ENCODE measurements around the gene UQCC3. TPM values are rescaled to one million over a fixed set of nuclear protein-coding genes. Genes with fewer than 3 reads are reported as not detected.

The UQCC3 gene
- total and polyA plus RNA-seq, 7 donors: 4.9 to 19.8 (median 9.7) TPM

GRCh38 chr11:62716816-62717215, 45.3 kb downstream of the UQCC3 start:
- no peak overlapping the region for H3K4me3 ChIP-seq
- TF ChIP-seq POLR2A (IDR thresholded peaks at IDR 0.05): no peak
- TF ChIP-seq POLR2AphosphoS5 (IDR thresholded peaks at IDR 0.05): no peak
- TF ChIP-seq CTCF (IDR thresholded peaks at IDR 0.05): no peak
- TF ChIP-seq EP300 (IDR thresholded peaks at IDR 0.05): no peak
- H3K27me3 ChIP-seq: no peaks in the 10 kb centered on the region
- H3K9me3 ChIP-seq: no peaks in the 10 kb centered on the region
- intact Hi-C loops (cut with DNase I): no loop called here
- DNase-seq: no peak
- H3K27ac ChIP-seq: no peak overlapping the region
- H3K36me3 ChIP-seq: peaks cover 78 to 99% (median 84%) of the 10 kb centered on the region in 4 donors
- H3K4me1 ChIP-seq: peaks cover 0 to 3% (median 0%) of the 10 kb centered on the region in 4 donors
- WGBS, 2 donors: 90 to 96% methylated on average over 11 of the region's 11 CpGs

GRCh38 chr11:62719302-62719978, 48.0 kb downstream of the UQCC3 start:
- no peak for DNase-seq
- 77 to 81% methylated on average over 2 of the region's 2 CpGs for WGBS, 2 donors
- TF ChIP-seq POLR2A (IDR thresholded peaks at IDR 0.05): no peak
- TF ChIP-seq EP300 (IDR thresholded peaks at IDR 0.05): no peak
- no peak for TF ChIP-seq POLR2AphosphoS5 (IDR thresholded peaks at IDR 0.05)
- TF ChIP-seq CTCF (IDR thresholded peaks at IDR 0.05): no peak
- intact Hi-C loops (cut with DNase I): no loop called here
- Histone ChIP-seq H3K36me3 (peaks cover 84 to 99% (median 92%) of the 10 kb centered on the region in 4 donors), H3K4me3 (no peak overlapping the region), H3K9me3 (no peaks in the 10 kb centered on the region), H3K4me1 (peaks cover 0 to 18% (median 14%) of the 10 kb centered on the region in 4 donors), H3K27ac (no peak overlapping the region), H3K27me3 (no peaks in the 10 kb centered on the region)

- no peaks in the 10 kb centered on the region for H3K27me3 ChIP-seq
- no peak overlapping the region for H3K4me3 ChIP-seq
- H3K36me3 ChIP-seq: peaks cover 59 to 73% (median 67%) of the 10 kb centered on the region in 4 donors
- no peaks in the 10 kb centered on the region for H3K9me3 ChIP-seq
- H3K4me1 ChIP-seq: peaks cover 0 to 38% (median 31%) of the 10 kb centered on the region in 4 donors
- 75 to 83% methylated on average over 7 of the region's 7 CpGs for WGBS, 2 donors
- TF ChIP-seq EP300 (IDR thresholded peaks at IDR 0.05) (no peak), POLR2AphosphoS5 (IDR thresholded peaks at IDR 0.05) (no peak), POLR2A (IDR thresholded peaks at IDR 0.05) (no peak), CTCF (IDR thresholded peaks at IDR 0.05) (no peak)
- H3K27ac ChIP-seq: no peak overlapping the region
- peak; percentile 20 for DNase-seq
- intact Hi-C loops (cut with DNase I): no loop called here
These were observed 50.5 kb downstream of the UQCC3 start for GRCh38 chr11:62721994-62722393.

Small RNA genes within 50 kb of the gene (small RNA-seq; reads per million reads assigned to genes)
- gene SNORA57: 0 reads per million in 3 donors

Other genes with a start within 250 kb of the UQCC3 start
- gene AHNAK, start 124.9 kb upstream of the UQCC3 start, total RNA-seq: 1,000 to 10,000 TPM in 2 of 4 donors, 100 to 1,000 TPM in 2; 751 to 1,294 (median 1,065) TPM
- gene AHNAK, start 124.9 kb upstream of the UQCC3 start, polyA plus RNA-seq: 100 to 1,000 TPM in 1 of 3 donors, 10 to 100 TPM in 2; 82.3 to 141 (median 85.5) TPM
- 1,000 to 10,000 TPM; 1,344 to 1,788 (median 1,576) TPM for gene EEF1G, start 97.8 kb upstream of the UQCC3 start, total RNA-seq
- gene EEF1G, start 97.8 kb upstream of the UQCC3 start, polyA plus RNA-seq: 1,000 to 10,000 TPM; 1,418 to 2,108 (median 1,957) TPM
- gene TUT1, start 80.2 kb upstream of the UQCC3 start, total RNA-seq: 1 to 10 TPM; 5.4 to 7.1 (median 6.2) TPM
- gene TUT1, start 80.2 kb upstream of the UQCC3 start, polyA plus RNA-seq: 10 to 100 TPM in 1 of 3 donors, 1 to 10 TPM in 2; 5.3 to 16.8 (median 6.0) TPM
- 10 to 100 TPM; 50.1 to 62.2 (median 58.1) TPM for gene MTA2, start 69.8 kb upstream of the UQCC3 start, total RNA-seq
- gene MTA2, start 69.8 kb upstream of the UQCC3 start, polyA plus RNA-seq: 10 to 100 TPM; 28.8 to 86.3 (median 36.1) TPM
- 10 to 100 TPM; 19.6 to 39.5 (median 30.2) TPM for gene EML3, start 58.9 kb upstream of the UQCC3 start, total RNA-seq
- 10 to 100 TPM; 10.6 to 50.7 (median 16.2) TPM for gene EML3, start 58.9 kb upstream of the UQCC3 start, polyA plus RNA-seq
- 10 to 100 TPM in 2 of 4 donors, 1 to 10 TPM in 2; 5.3 to 13.8 (median 10.1) TPM for gene ROM1, start 58.4 kb upstream of the UQCC3 start, total RNA-seq
- 10 to 100 TPM in 1 of 3 donors, 1 to 10 TPM in 2; 3.0 to 14.2 (median 3.2) TPM for gene ROM1, start 58.4 kb upstream of the UQCC3 start, polyA plus RNA-seq
- gene B3GAT3, start 49.7 kb upstream of the UQCC3 start, total RNA-seq: 10 to 100 TPM; 11.1 to 26.3 (median 16.8) TPM
- gene B3GAT3, start 49.7 kb upstream of the UQCC3 start, polyA plus RNA-seq: 10 to 100 TPM in 2 of 3 donors, 1 to 10 TPM in 1; 9.7 to 47.5 (median 11.4) TPM
- 100 to 1,000 TPM in 1 of 4 donors, 10 to 100 TPM in 3; 67.4 to 111 (median 77.9) TPM for gene GANAB, start 25.1 kb upstream of the UQCC3 start, total RNA-seq
- 100 to 1,000 TPM in 1 of 3 donors, 10 to 100 TPM in 2; 12.6 to 163 (median 37.9) TPM for gene GANAB, start 25.1 kb upstream of the UQCC3 start, polyA plus RNA-seq
- 10 to 100 TPM; 11.2 to 13.2 (median 12.1) TPM for gene INTS5, start 18.4 kb upstream of the UQCC3 start, total RNA-seq
- gene INTS5, start 18.4 kb upstream of the UQCC3 start, polyA plus RNA-seq: 10 to 100 TPM in 1 of 3 donors, 1 to 10 TPM in 2; 7.8 to 14.8 (median 8.8) TPM
- 10 to 100 TPM; 24.6 to 47.4 (median 26.9) TPM for gene C11orf98, start 6.5 kb upstream of the UQCC3 start, total RNA-seq
- gene C11orf98, start 6.5 kb upstream of the UQCC3 start, polyA plus RNA-seq: 100 to 1,000 TPM; 166 to 183 (median 176) TPM
- gene CSKMT, start 6.4 kb upstream of the UQCC3 start, total RNA-seq: 1 to 10 TPM; 2.9 to 6.1 (median 4.0) TPM
- gene CSKMT, start 6.4 kb upstream of the UQCC3 start, polyA plus RNA-seq: 10 to 100 TPM in 1 of 3 donors, 1 to 10 TPM in 2; 1.2 to 19.4 (median 4.9) TPM
- gene LBHD1, start 594 bp downstream of the UQCC3 start, total RNA-seq: 1 to 10 TPM; 2.0 to 4.1 (median 3.7) TPM
- gene LBHD1, start 594 bp downstream of the UQCC3 start, polyA plus RNA-seq: 10 to 100 TPM in 1 of 3 donors, 1 to 10 TPM in 2; 3.0 to 12.9 (median 5.8) TPM
- 100 to 1,000 TPM; 174 to 298 (median 199) TPM for gene UBXN1, start 7.4 kb downstream of the UQCC3 start, total RNA-seq
- gene UBXN1, start 7.4 kb downstream of the UQCC3 start, polyA plus RNA-seq: 100 to 1,000 TPM; 132 to 188 (median 174) TPM
- 10 to 100 TPM; 28.5 to 40.4 (median 32.1) TPM for gene LRRN4CL, start 17.9 kb downstream of the UQCC3 start, total RNA-seq
- 1 to 10 TPM in 2 of 3 donors, under 1 TPM in 1; 0.23 to 3.1 (median 3.0) TPM for gene LRRN4CL, start 17.9 kb downstream of the UQCC3 start, polyA plus RNA-seq
- 10 to 100 TPM; 35.5 to 69.8 (median 50.2) TPM for gene BSCL2, start 35.8 kb downstream of the UQCC3 start, total RNA-seq
- gene BSCL2, start 35.8 kb downstream of the UQCC3 start, polyA plus RNA-seq: 10 to 100 TPM; 18.0 to 72.3 (median 27.0) TPM
- 1 to 10 TPM in 3 of 4 donors, not detected in 1; 1.4 to 5.0 (median 2.8) TPM for gene GNG3, start 36.0 kb downstream of the UQCC3 start, total RNA-seq
- 1 to 10 TPM in 2 of 3 donors, not detected in 1; 1.2 to 2.7 TPM for gene GNG3, start 36.0 kb downstream of the UQCC3 start, polyA plus RNA-seq
- gene HNRNPUL2, start 55.8 kb downstream of the UQCC3 start, total RNA-seq: 10 to 100 TPM; 22.9 to 30.7 (median 25.3) TPM
- 10 to 100 TPM; 36.6 to 54.3 (median 37.5) TPM for gene HNRNPUL2, start 55.8 kb downstream of the UQCC3 start, polyA plus RNA-seq
- gene TTC9C, start 56.8 kb downstream of the UQCC3 start, total RNA-seq: 10 to 100 TPM; 21.9 to 39.9 (median 24.2) TPM
- gene TTC9C, start 56.8 kb downstream of the UQCC3 start, polyA plus RNA-seq: 10 to 100 TPM; 27.6 to 30.4 (median 27.7) TPM
- 10 to 100 TPM in 1 of 4 donors, 1 to 10 TPM in 3; 6.6 to 12.1 (median 7.7) TPM for gene ZBTB3, start 82.5 kb downstream of the UQCC3 start, total RNA-seq
- 1 to 10 TPM; 1.2 to 5.0 (median 1.8) TPM for gene ZBTB3, start 82.5 kb downstream of the UQCC3 start, polyA plus RNA-seq
- 10 to 100 TPM; 42.7 to 59.5 (median 53.6) TPM for gene POLR2G, start 89.9 kb downstream of the UQCC3 start, total RNA-seq
- 100 to 1,000 TPM in 1 of 3 donors, 10 to 100 TPM in 2; 73.5 to 111 (median 95.5) TPM for gene POLR2G, start 89.9 kb downstream of the UQCC3 start, polyA plus RNA-seq
- gene TAF6L, start 99.7 kb downstream of the UQCC3 start, total RNA-seq: 10 to 100 TPM; 13.2 to 20.1 (median 16.7) TPM
- 10 to 100 TPM in 1 of 3 donors, 1 to 10 TPM in 2; 3.0 to 20.7 (median 9.0) TPM for gene TAF6L, start 99.7 kb downstream of the UQCC3 start, polyA plus RNA-seq
- gene TMEM179B, start 115.7 kb downstream of the UQCC3 start, total RNA-seq: 10 to 100 TPM; 38.2 to 49.6 (median 43.0) TPM
- gene TMEM179B, start 115.7 kb downstream of the UQCC3 start, polyA plus RNA-seq: 10 to 100 TPM; 27.0 to 63.9 (median 38.4) TPM
- 10 to 100 TPM; 16.0 to 27.1 (median 24.1) TPM for gene TMEM223, start 120.3 kb downstream of the UQCC3 start, total RNA-seq
- gene TMEM223, start 120.3 kb downstream of the UQCC3 start, polyA plus RNA-seq: 10 to 100 TPM in 2 of 3 donors, 1 to 10 TPM in 1; 9.0 to 30.9 (median 15.5) TPM
- gene NXF1, start 133.8 kb downstream of the UQCC3 start, total RNA-seq: 10 to 100 TPM; 33.2 to 68.1 (median 43.0) TPM
- gene NXF1, start 133.8 kb downstream of the UQCC3 start, polyA plus RNA-seq: 10 to 100 TPM; 20.3 to 63.3 (median 22.8) TPM
- gene STX5, start 160.4 kb downstream of the UQCC3 start, total RNA-seq: 10 to 100 TPM; 27.1 to 37.8 (median 31.2) TPM
- 10 to 100 TPM; 27.8 to 31.2 (median 28.9) TPM for gene STX5, start 160.4 kb downstream of the UQCC3 start, polyA plus RNA-seq
- 1 to 10 TPM in 1 of 4 donors, not detected in 3; 2.1 TPM for gene TEX54, start 161.2 kb downstream of the UQCC3 start, total RNA-seq
- not detected for gene TEX54, start 161.2 kb downstream of the UQCC3 start, polyA plus RNA-seq
- 10 to 100 TPM; 22.8 to 39.7 (median 34.7) TPM for gene WDR74, start 167.9 kb downstream of the UQCC3 start, total RNA-seq
- gene WDR74, start 167.9 kb downstream of the UQCC3 start, polyA plus RNA-seq: 10 to 100 TPM; 11.6 to 47.6 (median 24.0) TPM
- gene SLC3A2, start 209.2 kb downstream of the UQCC3 start, total RNA-seq: 10 to 100 TPM; 44.0 to 70.4 (median 50.4) TPM
- gene SLC3A2, start 209.2 kb downstream of the UQCC3 start, polyA plus RNA-seq: 100 to 1,000 TPM in 1 of 3 donors, 10 to 100 TPM in 2; 16.8 to 128 (median 39.1) TPM
- gene CHRM1, start 249.7 kb downstream of the UQCC3 start, total RNA-seq: under 1 TPM; 0.16 to 0.55 (median 0.38) TPM
- under 1 TPM in 1 of 3 donors, not detected in 2; 0.60 TPM for gene CHRM1, start 249.7 kb downstream of the UQCC3 start, polyA plus RNA-seq

Measured in sigmoid colon (tissue), 7 donors.